Stimulated activated CD8-positive, alpha-beta memory T cell treated with anti-CD3 and anti-CD28 coated beads, Interleukin-12 subunit alpha, Interleukin-12 subunit beta, amount 100 ng/mL, for 24 hours (primary cell): ENCODE measurements around the gene RAB22A.

ENCODE experiments used
- DNase-seq: peaks from one replicate; pipeline ENCODE4 v3.0.0-alpha.2; 2020; ENCODE audit errors: extremely low read depth

The RAB22A gene, protein sequence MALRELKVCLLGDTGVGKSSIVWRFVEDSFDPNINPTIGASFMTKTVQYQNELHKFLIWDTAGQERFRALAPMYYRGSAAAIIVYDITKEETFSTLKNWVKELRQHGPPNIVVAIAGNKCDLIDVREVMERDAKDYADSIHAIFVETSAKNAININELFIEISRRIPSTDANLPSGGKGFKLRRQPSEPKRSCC

DNA sequence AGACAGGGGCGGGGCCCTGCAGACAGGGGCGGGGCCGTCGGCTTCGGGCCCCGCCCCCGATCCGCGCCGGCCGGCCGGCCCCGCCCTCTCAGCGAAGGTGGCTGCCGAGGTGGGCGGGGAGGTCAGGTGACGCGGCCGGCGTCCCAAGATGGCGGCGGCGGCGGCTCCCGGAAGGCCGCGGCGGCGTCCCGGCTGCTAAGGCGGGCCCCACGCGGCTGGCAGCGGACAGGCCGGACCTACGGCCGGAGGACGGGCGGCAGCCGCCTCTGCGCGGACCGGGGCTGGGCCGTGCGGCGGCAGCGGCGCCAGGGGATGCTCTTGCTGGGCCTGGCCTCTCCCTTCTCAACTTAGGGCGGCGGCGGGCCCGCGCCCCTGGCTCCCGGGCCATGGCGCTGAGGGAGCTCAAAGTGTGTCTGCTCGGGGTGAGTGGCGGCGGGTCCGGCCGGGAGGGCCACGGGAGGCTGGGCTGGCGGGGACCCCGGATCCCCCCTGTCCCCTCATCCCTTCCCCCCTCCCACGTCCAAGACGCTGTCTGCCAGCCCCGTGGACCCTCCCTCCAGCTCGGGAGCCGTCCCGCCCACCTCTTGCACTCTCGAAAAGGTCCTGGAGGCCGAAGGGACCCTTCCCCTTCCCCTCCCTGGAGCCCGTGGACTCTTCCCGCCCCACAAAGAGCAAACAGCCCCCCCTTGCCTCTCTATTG lies at the start of gene RAB22A:
TSS of gene RAB22A (plus strand) at position 125 of the 700 bp plus-strand sequence. CDS start at position 387, 262 bp downstream.
- DNase-seq = peak; percentile 57

DNA sequence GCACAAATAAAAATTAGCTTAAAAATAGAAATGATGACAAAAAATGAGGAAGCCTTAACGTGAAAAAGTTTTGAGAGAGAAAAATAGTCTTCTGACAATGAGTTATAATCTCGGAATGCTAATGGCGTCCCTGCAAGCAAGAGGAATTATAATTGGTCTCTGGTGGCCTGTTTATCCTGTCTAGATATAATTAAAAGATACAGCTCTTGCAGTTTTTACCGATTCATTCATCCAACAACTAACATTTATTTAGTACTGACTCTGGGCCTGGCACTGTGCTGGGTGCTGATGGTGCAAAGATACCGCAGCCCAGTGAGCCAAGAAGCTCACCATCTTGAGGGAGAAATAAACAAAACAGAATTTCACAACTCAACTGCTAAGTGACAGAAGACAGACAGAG lies 49.5 kb upstream of the RAB22A start:
- no peak for DNase-seq

DNA sequence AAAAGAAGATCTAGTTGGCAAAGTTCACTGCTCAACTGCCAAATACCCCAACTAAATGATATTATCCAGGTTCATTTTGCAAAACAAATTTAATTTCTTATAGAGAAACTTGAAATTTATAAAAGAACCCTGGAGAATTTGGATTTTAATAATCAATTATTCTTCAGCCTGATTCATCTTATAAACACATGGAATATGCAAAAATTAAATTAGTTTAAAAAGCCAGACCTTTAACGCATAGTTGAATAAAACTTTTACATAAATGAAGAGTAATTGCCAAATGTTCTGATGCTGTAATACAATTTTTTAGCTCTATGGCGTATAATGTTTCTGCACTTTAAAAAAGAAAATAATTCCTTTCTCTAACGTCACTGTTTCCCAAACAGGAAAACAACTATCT lies 47.9 kb upstream of the RAB22A start:
- no peak for DNase-seq

GRCh38 chr20:58264271-58264670 lies 45.2 kb upstream of the RAB22A start:
- DNase-seq = no peak

GRCh38 chr20:58267389-58268215 lies 41.9 kb upstream of the RAB22A start:
- no peak for DNase-seq

DNA sequence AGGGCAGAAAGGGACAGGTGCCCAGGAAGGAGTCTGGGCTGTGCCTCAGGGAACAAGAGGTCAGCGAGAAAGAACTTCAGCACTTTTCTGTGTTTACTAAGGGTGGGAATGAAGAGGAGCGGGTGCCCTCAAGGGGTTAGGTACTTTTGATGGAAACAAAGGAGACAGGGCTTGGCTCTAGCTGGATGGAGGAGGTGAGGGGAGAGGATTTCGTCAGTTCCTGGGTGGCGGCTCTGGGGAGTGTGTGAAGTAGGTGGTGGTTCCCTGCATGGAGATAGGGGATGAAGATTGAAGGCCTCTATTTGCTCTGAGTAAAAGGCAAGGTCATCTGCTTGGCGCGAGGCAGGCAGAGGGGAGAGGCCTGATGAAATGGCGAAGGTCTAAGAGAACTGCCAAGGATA lies 41.1 kb upstream of the RAB22A start:
- DNase-seq = no peak

GRCh38 chr20:58268936-58269619 lies 40.4 kb upstream of the RAB22A start:
- DNase-seq = no peak

- DNase-seq = no peak
These were observed 37.7 kb upstream of the RAB22A start for GRCh38 chr20:58271606-58272351.

DNA sequence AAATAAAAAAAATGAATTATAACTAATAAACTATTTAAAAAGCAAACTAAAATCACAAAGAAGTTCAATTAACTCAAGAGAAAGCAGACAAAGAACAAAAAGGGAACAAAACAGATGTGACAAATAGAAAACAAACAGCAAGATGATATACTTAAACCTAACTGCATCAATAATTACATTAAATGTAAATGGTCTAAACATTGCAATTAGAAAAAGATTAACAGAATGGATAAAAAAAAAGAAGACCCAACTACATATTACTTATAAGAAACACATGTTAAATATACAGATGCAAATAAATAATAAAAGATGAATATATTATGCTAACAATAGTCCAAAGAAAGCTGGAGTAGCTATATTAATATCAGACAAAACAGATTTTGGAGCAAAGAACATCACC lies 35.1 kb upstream of the RAB22A start:
- no peak for DNase-seq

DNA sequence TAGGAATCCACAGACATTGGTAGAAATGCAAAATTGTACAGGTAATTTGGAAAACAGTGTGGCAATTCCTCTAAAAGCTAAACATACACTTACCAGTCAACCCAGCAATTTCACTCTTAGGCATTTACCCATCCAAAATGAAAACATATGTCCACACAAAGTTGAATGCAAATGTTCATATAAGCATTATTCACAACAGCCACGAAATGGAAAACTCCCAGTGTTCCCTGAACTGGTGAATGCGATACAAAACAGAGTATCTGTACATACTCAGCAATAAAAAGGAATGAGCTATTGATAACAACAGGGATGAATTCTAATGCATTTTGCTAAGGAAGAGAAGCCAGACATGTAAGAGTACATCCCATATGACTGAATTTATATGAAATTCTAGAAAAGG lies 32.4 kb upstream of the RAB22A start:
- DNase-seq = no peak

- DNase-seq = no peak
These were observed 31.7 kb upstream of the RAB22A start for GRCh38 chr20:58277578-58278472.

DNA sequence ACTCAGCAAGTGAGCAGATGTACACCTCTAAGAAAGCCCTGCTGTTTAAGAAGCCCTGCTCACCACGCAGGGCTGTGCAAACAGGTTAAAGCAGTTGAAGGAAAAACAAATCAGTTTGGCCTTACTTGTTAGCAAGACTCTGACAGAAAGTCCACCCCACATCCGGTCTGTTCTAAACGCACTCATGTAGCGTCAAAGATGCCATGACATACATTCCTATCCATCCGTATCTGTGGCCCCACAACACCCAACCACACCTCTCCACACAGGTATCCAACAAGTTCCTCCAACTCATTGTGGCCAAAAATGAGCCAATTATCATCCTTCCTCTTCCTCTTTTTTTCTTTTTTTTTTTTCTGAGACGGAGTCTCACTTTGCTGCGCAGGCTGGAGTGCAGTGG lies 22.8 kb upstream of the RAB22A start:
- DNase-seq = no peak

DNA sequence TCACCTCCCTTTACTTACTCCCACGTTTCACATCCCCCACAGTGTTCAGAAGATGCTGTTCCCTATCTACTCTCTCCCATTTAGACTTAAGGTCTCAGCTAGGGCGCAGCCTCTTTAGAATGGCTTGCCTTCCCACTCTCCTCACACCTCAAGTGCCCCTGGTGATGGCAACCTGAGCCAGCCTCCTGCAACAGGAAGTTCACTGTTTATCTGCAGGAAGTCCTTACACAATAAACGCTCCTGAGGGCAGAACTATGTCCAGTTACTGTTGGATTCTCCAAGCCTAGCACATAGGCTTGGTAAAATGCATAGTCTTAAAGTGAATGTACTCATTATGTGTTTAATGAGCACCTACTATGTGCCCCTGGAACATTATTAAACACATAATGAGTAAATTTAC lies 21.9 kb upstream of the RAB22A start:
- no peak for DNase-seq

- DNase-seq = no peak
These were observed 20.4 kb upstream of the RAB22A start for GRCh38 chr20:58289143-58289542.

DNA sequence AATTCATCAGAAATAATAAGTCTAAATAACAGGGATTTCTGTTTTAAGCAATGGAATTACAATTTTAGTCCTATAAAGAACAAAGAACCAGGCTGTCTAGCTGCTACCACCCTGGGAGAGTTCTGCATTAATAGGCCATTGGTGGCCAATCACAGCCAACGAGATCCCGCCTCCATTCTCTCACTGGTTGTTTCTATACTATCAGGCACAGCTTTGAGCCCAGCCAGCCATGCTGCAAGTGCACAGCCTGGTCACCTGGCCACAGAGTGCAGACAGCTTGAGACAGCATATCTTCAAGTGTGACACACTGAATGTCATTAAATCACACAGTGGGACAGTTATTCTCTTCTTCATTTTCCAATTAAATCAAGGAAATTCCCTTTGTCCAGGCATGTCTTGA lies 16.1 kb upstream of the RAB22A start:
- DNase-seq = no peak

DNA sequence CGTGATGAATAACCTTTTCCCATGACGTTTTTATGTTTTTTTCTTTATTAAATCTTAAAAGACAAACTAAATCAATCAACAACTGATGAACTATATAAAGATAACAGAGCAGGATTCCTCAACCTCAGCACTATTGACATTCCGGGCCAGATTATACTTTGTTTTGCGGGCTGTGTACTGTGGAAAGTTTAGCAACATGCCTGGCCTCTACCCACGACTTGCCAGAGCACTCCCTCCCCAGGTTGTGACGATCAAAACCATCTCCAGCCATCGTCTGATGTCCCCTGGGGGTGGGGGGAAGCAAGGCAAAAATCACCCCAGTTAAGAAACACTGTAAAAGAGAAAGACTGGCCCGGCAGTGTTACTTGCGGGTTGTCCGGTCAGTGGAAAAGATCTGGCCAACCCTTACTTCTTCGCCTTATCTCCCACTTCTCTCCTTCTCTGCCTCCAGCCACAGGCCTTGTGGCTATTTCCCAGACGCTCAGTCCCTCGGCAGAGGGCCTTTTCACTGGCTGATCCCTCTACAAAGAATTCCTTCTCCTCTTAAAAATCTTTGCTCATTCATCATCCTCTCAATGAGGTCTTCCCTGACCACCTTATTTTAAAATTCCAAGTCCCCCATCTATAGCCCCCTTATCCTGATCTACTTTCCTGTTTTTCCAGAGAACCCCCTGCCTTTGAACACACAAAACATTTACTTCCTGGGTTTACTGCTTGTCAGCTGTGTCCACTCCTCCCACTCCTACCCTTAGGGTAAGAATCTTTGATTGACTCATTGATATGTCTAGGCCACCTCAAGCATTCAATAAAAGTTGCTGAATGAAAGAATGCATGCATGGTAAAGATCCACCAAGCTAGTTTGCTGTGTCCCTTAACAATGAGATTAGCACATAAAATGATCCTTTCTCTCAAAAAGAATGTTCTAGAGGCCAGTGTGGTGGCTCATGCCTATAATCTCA lies 14.7 kb upstream of the RAB22A start:
- DNase-seq = no peak

GRCh38 chr20:58296051-58296837 lies 13.3 kb upstream of the RAB22A start:
- no peak for DNase-seq

GRCh38 chr20:58297394-58297793 lies 12.1 kb upstream of the RAB22A start:
- no peak for DNase-seq

DNA sequence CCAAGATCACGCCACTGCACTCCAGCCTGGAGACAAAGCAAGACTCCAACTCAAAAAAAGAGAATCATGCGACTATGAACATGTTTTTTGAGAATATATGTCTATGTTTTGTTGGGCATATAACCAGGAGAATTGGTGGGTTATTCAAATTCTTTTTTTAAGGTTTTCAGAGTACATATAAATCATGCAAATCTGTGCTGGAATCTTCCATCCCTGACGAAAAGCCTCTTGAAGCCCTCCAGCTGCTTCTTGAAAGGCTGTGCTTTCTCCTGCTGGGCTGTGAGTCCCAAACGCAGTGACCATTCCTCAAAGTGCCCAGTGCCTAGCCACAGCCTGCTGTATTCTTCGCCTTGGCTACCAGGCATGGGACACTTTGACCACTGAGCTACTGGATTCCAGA lies 9.2 kb upstream of the RAB22A start:
- no peak for DNase-seq
